ENCODE measurements around the gene RNLS.

The RNLS gene

DNA sequence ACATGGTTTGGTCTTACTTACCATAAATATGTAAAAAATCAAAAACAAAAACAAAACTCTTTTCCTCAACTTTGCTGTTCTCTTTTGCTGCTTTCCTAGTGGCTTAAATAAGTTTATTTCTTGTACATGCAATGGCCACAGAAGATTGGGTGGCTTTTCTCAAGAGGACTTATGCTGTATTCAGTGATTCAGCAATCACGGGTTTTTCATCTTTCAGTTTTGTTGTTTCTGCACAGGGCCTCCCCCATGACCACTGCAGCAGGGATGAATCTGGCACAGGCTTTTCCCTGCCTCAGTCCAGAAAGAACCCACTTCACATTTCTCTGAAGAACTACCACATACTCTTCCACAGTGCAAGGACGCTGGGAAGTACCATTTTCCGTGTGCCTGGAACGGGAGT is 355.0 kb downstream of the RNLS start:
- no peak overlapping the region for H3K27ac ChIP-seq (ENCODE audit: low read depth, low read length, poor library complexity, severe bottlenecking)
- H3K9ac ChIP-seq (ENCODE audit: low read length): no peak overlapping the region
- no peaks in the 10 kb centered on the region for H3K4me1 ChIP-seq (ENCODE audit: insufficient read depth, low read length, severe bottlenecking)
- H3K27me3 ChIP-seq (ENCODE audit: insufficient read depth, low read length): no peaks in the 10 kb centered on the region
- no peaks in the 10 kb centered on the region for H4K20me1 ChIP-seq (ENCODE audit: insufficient read depth, low read length)
- TF ChIP-seq EZH2 (IDR thresholded peaks at IDR 0.05; ENCODE audit: borderline replicate concordance, low read length): no peak
- TF ChIP-seq, protein P1, sequence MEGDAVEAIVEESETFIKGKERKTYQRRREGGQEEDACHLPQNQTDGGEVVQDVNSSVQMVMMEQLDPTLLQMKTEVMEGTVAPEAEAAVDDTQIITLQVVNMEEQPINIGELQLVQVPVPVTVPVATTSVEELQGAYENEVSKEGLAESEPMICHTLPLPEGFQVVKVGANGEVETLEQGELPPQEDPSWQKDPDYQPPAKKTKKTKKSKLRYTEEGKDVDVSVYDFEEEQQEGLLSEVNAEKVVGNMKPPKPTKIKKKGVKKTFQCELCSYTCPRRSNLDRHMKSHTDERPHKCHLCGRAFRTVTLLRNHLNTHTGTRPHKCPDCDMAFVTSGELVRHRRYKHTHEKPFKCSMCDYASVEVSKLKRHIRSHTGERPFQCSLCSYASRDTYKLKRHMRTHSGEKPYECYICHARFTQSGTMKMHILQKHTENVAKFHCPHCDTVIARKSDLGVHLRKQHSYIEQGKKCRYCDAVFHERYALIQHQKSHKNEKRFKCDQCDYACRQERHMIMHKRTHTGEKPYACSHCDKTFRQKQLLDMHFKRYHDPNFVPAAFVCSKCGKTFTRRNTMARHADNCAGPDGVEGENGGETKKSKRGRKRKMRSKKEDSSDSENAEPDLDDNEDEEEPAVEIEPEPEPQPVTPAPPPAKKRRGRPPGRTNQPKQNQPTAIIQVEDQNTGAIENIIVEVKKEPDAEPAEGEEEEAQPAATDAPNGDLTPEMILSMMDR (IDR thresholded peaks at IDR 0.05; ENCODE audit: low read length): no peak
- no peak overlapping the region for H3K4me3 ChIP-seq (ENCODE audit: low read depth, low read length, poor library complexity, severe bottlenecking)
- no peaks in the 10 kb centered on the region for H3K9me2 ChIP-seq (ENCODE audit: low read depth, low read length)
- H3K9me3 ChIP-seq (ENCODE audit: low read length): no peaks in the 10 kb centered on the region
- H3K4me2 ChIP-seq (ENCODE audit: low read length): no peak overlapping the region
- no peaks in the 10 kb centered on the region for H3F3A ChIP-seq (ENCODE audit: insufficient read depth, low read length)
- H3K36me3 ChIP-seq (ENCODE audit: insufficient read depth, low read length): peaks cover 79% of the 10 kb centered on the region
- H2AFZ ChIP-seq (ENCODE audit: low read length): no peak overlapping the region
- no peaks in the 10 kb centered on the region for H3K79me2 ChIP-seq (ENCODE audit: insufficient read depth, low read length)

DNA sequence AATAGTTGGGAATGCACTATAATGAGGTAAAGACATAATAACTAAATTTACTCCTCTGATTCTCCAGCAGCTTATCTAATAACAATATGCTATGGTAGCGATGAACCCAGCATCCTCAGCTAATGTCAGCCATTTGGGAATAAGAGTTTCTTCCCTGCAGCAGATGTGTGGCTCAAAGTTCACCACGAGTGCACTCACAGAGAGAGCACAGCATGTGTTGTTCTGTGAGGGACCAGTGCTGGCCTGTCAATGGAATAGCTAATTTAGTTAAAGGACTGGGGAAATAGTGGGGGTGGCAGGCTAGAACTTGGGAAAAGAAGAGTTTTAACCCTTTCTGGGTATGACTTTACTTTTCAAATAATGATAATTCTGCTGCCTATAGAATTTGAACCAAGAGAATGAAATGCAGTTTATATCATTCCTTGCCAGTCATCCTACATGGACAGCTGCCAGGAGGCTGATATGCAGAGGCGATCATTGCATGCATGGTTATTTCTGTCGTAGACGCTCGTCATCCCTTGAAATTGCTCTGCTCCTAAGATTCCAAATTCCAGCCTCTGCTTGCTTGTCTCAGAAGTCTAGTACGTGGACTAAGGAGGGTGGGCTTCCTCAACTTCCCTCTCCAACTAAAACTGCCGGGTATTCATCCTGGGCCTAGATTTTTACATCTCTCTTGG is 355.6 kb downstream of the RNLS start:
- no peak overlapping the region for H3K4me3 ChIP-seq (ENCODE audit: low read depth, low read length, poor library complexity, severe bottlenecking)
- H3K9ac ChIP-seq (ENCODE audit: low read length): no peak overlapping the region
- peaks cover 79% of the 10 kb centered on the region for H3K36me3 ChIP-seq (ENCODE audit: insufficient read depth, low read length)
- no peaks in the 10 kb centered on the region for H3K4me1 ChIP-seq (ENCODE audit: insufficient read depth, low read length, severe bottlenecking)
- no peaks in the 10 kb centered on the region for H3K9me2 ChIP-seq (ENCODE audit: low read depth, low read length)
- TF ChIP-seq, protein P1 (IDR thresholded peaks at IDR 0.05; ENCODE audit: low read length): no peak
- TF ChIP-seq EZH2 (IDR thresholded peaks at IDR 0.05; ENCODE audit: borderline replicate concordance, low read length): no peak
- H3K9me3 ChIP-seq (ENCODE audit: low read length): no peaks in the 10 kb centered on the region
- H3F3A ChIP-seq (ENCODE audit: insufficient read depth, low read length): no peaks in the 10 kb centered on the region
- H3K79me2 ChIP-seq (ENCODE audit: insufficient read depth, low read length): no peaks in the 10 kb centered on the region
- no peak overlapping the region for H2AFZ ChIP-seq (ENCODE audit: low read length)
- no peaks in the 10 kb centered on the region for H3K27me3 ChIP-seq (ENCODE audit: insufficient read depth, low read length)
- H3K27ac ChIP-seq (ENCODE audit: low read depth, low read length, poor library complexity, severe bottlenecking): no peak overlapping the region
- H3K4me2 ChIP-seq (ENCODE audit: low read length): no peak overlapping the region
- H4K20me1 ChIP-seq (ENCODE audit: insufficient read depth, low read length): no peaks in the 10 kb centered on the region

GRCh38 chr10:88226891-88227290 is 356.2 kb downstream of the RNLS start:
- Histone ChIP-seq H3K9ac (ENCODE audit: low read length) (no peak overlapping the region), H3K4me2 (ENCODE audit: low read length) (no peak overlapping the region), H3K9me3 (ENCODE audit: low read length) (no peaks in the 10 kb centered on the region), H2AFZ (ENCODE audit: low read length) (no peak overlapping the region), H3K9me2 (ENCODE audit: low read depth, low read length) (no peaks in the 10 kb centered on the region), H3K4me1 (ENCODE audit: insufficient read depth, low read length, severe bottlenecking) (no peaks in the 10 kb centered on the region), H3K36me3 (ENCODE audit: insufficient read depth, low read length) (peaks cover 77% of the 10 kb centered on the region), H3K79me2 (ENCODE audit: insufficient read depth, low read length) (no peaks in the 10 kb centered on the region), H3K27ac (ENCODE audit: low read depth, low read length, poor library complexity, severe bottlenecking) (no peak overlapping the region), H3K27me3 (ENCODE audit: insufficient read depth, low read length) (no peaks in the 10 kb centered on the region), H3F3A (ENCODE audit: insufficient read depth, low read length) (no peaks in the 10 kb centered on the region), H3K4me3 (ENCODE audit: low read depth, low read length, poor library complexity, severe bottlenecking) (no peak overlapping the region), H4K20me1 (ENCODE audit: insufficient read depth, low read length) (no peaks in the 10 kb centered on the region)
- no peak for TF ChIP-seq EZH2 (IDR thresholded peaks at IDR 0.05; ENCODE audit: borderline replicate concordance, low read length)
- TF ChIP-seq, protein P1 (IDR thresholded peaks at IDR 0.05; ENCODE audit: low read length): no peak

Data from OCI-LY1 (cell line).